Left hindlimb (tissue), 1 donor: ENCODE data around the gene AHR.
"Not testable (repeated sequence)": the region's sequence is repeated elsewhere in the genome, so short reads cannot be mapped to it uniquely, and the experiment has no call there.

Experiments used
- DNase-seq: peaks from one replicate; pipeline ENCODE4 v3.0.0-alpha.2; 2018

AHR gene

GRCh38 chr7:17380736-17381662, 82.5 kb downstream of the AHR start:
- DNase-seq = no peak

- not testable (repeated sequence) for DNase-seq
Measured at GRCh38 chr7:17382408-17383354, 84.2 kb downstream of the AHR start.

GRCh38 chr7:17384400-17384799, 85.9 kb downstream of the AHR start:
- DNase-seq = no peak

- DNase-seq = no peak
Measured at GRCh38 chr7:17385612-17386011, 87.2 kb downstream of the AHR start.

- DNase-seq = no peak
Measured at GRCh38 chr7:17390392-17390791, 91.9 kb downstream of the AHR start.

DNA sequence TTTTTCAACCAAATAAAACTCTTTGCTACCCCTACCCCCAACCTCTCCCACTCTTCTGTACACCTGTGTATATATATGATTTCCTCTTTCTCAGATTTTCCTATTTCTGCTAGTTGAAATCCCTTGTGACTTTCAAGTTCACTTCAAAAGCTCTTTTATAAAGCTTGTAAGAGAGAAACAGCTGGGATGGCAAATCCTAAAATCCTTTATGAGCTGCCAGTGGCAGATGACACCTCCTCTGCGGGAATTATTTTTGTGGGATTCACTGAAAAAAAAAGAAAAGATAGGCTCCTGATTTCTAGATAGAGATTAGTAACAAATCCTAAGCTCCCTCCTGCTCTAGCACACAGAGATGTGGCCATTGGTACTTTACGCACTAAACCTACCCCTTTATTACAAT, 92.9 kb downstream of the AHR start:
- DNase-seq = no peak

DNA sequence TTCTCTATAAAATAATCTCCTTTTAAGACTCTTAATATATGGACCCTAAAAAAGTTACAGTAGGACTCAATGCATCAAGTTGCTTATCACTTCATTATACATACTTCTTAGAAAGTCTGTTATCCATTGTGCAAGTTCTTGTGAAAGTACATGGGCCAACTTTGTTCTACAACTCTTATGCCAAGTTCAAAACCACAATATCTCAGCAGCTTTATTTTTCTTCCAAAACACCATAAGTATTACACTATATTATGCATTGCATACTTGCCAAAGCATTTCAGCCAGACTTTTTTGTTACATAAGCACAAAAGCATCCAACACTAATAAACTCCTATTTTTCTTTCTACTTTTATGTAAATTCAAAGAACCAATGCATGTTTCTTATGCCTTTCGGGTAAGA, 94.4 kb downstream of the AHR start:
- no peak for DNase-seq

DNA sequence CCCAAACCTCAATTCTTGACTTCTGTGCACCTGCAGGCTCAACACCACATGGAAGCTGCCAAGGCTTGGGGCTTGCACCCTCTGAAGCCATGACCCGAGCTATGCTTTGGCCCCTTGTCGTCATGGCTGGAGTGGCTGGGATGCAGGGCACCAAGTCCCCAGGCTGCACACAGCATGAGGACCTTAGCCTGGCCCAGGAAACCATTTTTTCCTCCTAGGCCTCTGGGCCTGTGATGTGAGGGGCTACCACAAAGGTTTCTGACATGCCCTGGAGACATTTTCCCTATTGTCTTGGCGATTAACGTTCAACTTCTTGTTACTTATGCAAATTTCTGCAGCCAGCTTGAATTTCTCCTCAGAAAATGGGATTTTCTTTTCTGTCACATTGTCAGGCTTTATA, 96.1 kb downstream of the AHR start:
- DNase-seq = not testable (repeated sequence)
